NCI-H524 treated with DMSO at 0.1 percent for 48 hours (cell line): ENCODE measurements around the gene FZR1.

Source experiments
- DNase-seq: peaks from one replicate; lab custom pipeline; 2025; lab: John Stamatoyannopoulos, UW

Gene FZR1

DNA sequence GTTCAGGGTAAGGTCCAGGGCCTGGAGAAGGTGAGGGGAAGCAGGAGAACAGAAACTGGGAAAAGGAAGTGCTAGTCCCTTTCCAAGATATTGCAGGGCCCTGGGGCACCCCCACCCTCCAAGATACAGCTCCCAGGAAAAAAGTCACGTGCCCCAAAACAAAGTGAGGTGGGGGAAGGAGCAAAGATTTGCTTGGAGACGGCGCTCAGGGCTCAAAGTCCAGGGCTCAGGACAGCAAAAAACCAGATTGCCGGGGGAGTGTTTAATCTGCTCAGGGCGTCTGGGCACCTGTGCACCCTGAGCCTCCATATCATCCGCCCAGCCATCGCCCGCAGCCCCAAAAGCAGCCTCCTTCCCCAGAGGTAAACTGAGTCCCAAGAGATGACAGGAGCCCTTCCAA, 32.1 kb upstream of the FZR1 start:
- no peak for DNase-seq

DNA sequence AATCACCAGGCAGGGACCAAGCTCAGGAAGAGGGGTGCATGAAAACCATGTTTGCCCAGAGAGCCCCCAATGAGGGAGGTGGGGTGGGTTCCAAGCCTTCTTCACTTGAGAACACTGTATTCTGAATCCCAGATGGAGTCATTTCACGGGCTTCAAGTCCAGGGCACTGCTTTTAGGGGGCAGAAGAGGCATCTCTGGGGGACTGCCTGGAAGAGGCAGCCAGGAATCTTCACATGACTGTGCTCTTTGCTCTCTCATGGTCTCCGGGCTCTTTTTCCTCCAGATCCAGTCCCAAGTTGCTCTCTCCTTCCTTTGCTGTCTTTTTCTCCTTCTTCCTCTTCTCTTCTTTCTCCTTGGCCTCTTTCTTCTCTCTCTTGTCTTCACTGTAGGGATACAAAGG, 31.5 kb upstream of the FZR1 start:
- no peak for DNase-seq

DNA sequence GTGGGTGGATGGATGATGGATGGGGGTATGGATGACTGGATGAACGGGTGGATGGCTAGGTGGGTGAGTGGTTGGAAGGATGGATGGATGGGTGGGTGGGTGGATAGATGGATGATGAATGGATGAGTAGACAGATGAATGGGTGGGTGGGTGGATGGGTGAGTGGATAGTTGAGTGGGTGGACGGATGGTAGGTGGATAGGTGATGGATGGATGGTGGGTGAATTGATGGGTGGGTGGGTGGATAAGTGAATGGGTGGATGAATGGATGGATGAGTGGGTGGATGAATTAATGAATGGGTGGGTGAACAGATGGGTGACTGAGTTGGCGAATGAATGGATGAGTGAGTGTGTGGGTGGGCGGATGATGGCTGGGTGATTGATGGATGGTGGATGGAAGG, 30.7 kb upstream of the FZR1 start:
- no peak for DNase-seq

DNA sequence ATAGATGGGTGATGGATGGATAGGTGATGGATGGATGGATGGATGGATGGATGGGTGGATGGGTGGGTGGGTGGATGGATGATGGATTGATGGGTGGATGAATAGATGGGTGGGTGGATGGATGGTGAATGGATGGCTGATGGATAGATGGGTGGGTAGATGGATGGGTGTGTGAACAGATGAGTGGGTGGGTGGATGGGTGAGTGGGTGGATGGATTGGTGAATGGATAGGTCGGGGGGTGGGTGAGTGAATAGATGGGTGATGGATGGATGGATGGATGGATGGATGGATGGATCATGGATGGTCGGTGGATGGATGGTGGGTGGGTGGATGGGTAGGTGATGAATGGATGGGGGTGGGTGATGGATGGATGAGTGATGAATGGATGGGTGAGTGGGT, 29.3 kb upstream of the FZR1 start:
- DNase-seq: no peak

DNA sequence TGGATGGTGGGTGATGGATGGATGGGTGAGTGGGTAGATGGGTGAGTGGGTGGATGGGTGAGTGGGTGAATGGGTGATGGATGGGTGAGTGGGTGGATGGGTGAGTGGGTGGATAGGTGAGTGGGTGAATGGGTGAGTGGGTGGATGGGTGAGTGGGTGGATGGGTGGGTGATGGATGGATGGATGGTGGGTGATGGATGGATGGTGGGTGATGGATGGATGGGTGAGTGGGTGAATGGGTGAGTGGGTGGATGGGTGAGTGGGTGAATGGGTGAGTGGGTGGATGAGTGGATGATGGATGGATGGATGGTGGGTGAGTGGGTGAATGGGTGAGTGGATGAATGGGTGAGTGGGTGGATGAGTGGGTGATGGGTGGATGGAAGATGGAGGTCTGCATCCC, 28.6 kb upstream of the FZR1 start:
- no peak for DNase-seq

DNA sequence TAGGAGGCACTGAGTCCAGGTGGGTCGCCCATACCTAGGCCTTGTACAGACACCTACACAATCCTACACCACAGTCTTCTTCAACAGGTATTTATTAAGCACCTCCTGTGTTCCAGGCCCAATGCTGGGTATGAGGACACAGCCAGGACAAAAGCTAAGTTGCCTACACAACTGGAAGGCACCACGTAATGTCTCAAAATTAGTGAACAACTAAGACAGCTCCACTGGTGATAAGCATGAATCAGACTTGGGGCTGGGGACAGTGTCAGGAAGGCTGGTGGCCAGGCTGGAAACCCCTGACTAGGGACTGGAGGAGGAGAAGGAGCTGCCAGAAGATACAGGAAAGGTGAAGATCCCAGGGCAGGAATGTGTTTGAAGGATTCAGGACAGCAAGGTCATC, 28.2 kb upstream of the FZR1 start:
- DNase-seq: no peak

DNA sequence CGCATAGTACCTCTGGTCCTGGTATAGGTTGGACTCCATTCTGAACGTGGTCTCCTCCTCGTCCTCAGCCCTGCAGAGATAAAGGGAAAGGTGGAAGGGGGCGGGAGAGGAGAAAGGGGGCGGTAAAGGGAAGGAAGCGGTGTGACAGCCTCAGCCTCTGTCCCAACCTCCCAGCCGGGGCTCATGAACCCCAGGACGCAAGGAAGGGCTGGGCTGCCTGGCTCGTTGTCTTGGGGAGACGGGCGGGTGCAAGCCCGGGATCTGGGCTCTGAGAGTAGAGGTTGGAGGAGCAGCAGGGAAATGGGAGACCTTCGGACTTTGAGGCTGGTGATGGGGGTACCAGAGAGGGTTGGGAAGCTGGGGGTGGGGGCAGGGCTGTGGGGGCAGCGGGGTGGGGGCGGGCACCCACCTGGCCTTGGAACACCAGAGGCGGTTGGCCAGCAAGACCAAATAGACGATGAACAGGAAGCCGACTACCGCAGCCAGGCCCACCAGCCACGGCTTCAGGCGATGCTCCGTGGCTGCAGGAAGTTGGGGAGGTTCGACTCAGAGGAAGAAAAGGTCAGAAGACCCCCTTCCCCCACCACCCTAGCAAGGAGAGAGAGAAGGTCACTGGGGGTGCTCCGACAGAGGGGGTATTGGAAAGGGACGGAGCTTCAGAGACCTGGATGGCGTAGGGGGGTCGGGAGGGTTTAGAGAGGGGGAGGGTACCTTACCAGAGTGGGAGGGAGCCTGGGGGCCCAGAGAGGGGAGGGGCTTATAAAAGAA, 27.5 kb upstream of the FZR1 start:
- no peak for DNase-seq

DNA sequence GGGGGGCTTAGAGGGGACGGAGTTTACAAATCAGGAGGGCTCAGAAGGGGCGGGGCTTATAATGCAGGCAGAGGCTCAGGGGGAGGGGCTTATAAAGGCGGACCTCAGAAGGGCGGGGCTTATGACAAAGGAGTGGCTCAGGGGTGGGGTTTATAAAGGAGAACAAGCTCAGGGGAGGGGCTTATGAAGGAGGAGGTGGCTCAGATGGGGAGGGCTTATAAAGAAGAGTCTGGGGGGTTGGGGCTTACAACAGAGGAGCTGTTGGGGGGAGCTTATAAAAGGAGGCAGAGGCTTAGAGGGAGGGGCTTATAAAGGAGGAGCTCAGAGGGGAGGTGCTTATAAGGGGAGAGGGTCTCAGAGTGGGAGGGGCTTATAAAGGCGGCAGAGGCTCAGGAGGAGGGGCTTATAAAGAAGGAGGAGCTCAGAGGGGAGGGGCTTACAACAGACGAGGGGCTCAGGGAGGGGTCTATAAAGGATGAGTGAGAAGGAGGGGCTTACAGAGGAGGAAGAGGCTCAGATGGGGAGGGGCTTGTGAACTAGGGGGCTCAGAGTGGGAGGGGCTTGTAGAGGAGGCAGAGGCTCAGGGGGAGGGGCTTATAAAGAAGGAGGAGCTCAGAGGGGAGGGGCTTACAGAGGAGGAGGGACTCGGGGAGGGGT, 26.8 kb upstream of the FZR1 start:
- no peak for DNase-seq

DNA sequence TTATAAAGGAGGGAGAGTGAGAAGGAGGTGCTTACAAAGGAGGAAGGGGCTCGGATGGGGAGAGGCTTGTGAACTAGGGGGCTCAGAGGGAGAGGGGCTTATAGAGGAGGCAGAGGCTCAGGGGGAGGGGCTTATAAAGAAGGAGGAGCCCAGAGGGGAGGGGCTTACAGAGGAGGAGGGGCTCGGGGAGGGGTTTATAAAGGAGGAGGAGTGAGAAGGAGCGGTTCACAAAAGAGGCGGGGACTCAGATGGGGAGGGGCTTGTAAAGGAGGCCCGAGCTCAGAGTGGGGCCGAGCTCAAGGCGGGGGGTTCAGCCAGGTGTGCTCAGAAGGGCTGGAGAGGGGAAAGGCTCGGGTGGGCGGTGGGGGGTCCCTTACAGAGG, 26.3 kb upstream of the FZR1 start:
- no peak for DNase-seq

DNA sequence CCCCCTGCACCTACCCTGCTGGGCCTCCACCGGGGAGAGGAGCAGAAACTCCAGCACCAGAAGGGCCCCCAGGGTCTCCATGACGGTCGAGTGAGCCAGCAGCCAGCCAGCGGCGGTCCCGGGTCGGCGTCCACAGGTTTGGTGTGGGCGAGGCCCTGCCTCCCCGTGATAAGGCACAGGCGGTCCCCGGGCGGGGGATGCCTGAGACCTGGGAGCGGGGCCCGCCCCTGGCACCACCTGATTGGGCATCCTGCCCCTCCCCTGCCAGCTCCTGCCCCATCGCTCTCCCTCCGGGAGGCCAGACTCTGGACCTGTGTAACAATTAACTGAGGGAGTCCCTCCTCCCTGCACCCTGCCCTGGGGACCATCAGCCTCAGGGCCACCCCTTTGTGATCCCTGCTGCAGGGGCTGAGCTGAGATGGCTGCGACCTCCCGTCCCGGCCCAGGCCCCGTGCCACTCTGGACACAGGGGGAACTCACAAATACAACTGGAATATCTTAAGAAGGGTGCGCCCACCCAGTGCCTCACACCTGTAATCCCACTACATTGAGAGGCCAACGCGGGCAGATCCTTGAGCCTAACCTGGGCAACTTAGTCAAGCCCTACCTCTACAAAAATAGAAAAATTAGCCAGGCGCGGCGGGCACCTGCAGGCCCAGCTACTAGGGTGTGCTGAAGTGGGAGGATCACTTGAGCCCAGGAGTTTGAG, 25.6 kb upstream of the FZR1 start, which contains the start of gene SMIM24:
TSS of gene SMIM24 (minus strand) at position 143 of the 709 bp plus-strand sequence. CDS start at position 81, 62 bp downstream.
- no peak for DNase-seq

DNA sequence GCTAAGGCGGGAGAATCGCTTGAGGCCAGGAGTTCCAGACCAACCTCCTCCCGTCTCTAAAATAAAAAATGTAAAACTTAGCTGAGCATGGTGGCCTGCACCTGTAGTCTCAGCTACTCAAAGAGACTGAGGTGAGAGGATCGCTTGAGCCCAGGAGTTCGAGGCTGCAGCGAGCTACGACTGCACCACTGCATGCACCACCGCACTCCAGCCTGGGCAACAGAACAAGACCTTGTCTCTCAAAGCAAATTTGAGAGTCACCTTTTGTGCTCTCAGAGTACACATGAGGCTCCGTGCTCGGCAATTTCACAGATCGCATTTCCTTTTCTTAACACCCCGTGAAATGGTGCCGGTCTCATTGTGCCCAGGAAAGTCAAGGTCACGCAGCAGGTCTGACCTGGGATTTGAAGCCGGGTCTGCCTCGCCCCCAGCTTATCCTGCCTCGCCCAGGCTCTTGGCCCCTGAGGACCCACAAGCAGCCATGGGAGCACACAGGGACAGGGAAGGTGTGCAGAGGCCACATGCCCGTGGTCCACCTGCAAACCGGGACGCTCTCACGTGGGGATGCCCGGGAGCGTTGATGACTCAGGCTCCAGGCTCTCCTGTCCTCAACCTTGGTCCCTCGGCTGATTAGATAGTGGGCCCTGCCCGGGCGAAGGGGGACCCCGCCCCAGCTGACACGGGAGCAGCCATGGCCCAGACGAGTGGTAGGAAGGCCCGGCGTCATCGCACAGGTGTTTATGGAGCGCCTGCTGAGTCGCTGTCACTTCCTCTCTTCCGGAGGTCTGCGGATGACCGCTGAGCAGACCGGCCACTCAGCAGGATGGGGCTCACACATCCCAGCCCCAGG, 24.6 kb upstream of the FZR1 start:
- no peak for DNase-seq

DNA sequence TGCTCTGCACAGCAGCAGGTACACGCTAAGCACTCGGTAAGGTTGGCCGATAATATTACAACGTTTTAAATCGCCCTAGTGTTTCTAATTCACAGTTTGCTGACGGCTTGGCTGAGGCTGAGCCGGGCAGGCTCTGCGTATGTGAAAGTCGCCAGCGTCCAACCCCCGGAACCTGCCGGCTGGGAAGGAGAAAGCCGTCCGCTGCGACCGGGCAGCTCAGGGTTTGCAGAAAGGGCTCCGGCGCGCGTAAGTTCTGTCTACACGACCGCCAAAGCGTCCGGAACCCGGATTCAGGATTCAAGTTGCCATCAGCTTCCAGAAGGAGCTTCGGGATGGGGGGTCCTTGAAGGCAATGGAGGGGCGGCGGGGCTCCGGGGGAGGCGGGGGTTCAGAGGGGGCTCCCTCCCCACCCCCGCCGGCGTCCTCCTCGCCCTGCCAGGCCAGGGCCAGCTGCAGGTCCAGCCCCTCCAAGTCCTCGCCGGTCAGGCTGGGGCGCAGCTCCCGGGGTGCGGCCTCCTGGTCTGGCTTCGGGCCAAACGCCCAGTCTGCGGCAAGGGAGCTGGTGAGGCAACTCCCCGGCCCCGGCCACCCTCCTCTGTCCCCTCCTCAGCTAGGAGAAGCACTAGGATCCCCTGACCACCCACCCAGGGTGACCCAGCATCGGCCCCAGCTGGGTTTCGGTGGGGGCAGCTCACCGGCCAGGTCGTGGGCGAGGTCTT, 23.4 kb upstream of the FZR1 start:
- DNase-seq: no peak

DNA sequence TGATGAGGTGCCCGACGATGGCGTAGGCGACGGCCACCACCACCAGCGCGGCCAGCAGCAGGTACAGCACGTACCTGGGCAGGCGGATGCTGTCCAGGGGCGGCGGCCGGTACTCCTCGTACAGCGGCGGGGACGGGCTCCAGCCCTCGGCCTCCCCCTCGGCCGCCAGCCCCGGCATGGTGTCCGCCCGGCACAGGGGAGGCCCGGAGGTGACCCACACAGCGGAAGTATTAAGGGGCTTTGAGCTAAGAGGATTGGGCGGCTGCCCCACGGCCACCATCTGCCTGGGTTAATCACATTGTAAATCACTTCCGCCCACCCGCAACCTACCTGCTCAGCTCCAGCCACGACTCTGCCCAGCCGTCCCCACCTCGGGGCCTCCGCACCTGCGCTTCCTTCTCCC, 22.9 kb upstream of the FZR1 start, which contains the start of gene SMIM44:
TSS of gene SMIM44 (minus strand) at position 216 of the 403 bp plus-strand sequence. CDS start at position 178, 38 bp downstream.
- DNase-seq: no peak

DNA sequence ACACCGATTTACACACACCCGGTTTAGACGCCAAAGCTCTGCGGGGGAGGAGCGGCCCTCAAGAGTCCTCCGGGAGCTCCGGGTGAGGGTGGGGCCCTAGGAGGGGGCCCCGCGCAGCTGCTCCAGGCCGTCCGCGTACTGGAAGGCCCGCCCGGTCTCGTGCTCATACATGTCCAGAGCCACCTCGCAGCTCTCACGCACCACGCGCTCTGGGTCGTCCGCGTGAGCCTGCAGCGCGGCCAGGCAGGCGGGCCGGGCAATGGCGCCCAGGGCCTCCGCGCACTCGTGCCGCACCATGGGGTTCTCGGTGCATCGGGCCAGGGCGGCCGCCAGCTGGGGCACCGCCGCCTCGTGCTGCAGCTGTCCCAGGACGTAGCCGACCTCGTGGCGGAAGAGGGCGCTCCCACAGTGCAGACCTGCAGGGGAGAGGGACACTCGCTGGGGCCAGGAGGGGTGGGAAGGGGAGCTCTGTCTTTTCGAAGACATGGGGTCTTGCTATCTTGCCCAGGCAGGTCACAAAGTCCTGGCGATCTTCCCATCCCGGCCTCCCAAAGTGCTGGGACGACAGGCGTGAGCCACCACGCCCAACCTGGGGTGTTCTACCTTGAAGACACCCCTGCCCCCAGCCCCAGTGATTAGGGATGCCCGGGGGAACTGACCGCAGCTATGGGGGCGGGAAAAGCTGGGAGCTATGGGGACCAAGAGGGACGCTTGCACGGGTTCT, 14.6 kb upstream of the FZR1 start:
- DNase-seq: no peak

DNA sequence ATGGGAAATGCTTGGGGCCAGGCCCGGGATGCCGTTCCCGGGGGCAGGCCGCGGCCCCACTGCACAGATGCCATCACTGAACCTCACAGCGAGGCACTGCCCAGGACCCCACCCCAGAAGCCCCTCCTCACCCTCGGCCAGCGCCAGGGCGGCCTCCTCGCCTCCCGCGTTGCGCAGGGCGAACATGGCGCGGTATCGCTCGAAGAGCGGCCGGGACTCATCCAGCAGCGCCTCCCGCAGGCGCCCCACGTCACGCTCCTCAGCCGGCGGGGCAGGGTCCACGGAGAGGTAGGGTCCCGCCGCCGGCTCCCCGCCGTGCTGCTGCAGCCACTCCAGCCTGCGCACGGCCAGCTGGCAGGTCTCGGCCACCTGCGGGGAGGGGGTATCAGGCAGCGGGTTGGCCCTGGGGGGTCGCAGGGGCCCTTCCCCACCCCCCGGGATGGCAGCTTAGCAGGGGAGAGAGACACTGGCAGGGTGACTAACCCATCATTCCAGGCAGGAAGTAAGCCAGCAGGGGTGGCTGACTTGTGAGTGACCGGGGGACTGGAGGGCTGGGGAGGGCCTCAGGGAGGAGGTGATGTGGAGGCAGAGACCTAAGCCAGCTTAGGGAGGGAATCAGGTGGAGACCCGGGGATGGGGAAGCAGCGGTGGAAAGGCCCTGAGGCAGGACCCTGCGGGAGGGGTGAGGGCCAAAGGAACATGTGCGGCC, 13.8 kb upstream of the FZR1 start:
- DNase-seq: no peak

DNA sequence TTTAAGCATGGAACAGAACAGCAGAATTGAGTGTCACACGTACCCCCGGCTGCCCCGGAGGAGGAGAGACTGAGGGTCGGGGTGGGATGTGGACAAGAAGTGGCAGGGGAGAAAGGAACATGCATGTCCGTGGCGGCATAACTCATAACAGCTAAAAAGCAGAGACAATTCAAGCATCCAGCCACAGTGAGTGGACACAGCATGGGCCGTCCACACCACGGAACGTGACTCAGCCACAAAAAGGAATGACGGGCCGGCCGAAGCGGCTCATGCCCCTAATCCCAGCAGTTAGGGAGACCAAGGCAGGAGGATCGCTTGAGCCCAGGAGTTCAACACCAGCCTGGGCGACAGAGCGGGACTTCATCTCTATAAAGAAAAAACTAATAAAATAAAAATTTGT, 13.2 kb upstream of the FZR1 start:
- no peak for DNase-seq

DNA sequence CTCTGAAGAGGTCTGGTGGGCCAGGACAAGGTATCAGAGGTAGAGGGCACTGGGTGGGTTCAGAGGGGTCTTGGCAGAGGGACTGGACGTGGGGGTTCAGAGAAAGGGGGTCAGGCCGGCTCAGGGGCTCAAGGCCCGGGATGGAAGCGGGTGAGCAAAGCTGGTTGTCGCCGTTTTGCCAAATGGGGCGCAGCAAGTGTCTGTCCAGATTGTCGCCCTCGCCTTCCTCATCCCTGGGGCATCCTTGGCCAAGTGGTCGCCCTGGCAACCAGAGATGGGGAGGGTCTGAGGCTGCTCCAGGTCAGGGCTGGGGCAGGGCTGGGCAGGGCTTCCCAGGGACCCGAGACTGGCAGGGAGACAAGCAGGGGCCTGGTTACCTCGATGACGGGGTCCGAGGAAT, 12.5 kb upstream of the FZR1 start:
- DNase-seq: no peak

DNA sequence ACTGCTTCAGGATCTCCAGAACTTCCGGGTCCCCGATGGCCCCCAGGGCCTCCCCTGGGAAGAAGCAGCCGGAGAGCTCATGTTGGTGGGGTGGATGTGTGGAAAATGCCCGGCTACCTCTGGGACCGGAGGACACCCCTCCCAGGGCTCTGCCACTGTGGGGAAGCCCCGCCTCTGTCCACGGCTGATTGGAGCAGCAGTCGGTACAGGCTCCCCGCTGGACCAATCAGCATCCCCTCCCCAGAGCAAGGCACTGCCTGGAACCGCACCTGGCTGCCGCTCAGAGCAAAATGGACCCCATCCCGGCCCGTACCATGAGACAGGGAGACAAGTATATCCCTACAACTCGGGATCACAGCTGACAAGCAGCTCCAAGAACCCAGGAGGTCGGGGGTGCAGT, 12.1 kb upstream of the FZR1 start:
- no peak for DNase-seq

DNA sequence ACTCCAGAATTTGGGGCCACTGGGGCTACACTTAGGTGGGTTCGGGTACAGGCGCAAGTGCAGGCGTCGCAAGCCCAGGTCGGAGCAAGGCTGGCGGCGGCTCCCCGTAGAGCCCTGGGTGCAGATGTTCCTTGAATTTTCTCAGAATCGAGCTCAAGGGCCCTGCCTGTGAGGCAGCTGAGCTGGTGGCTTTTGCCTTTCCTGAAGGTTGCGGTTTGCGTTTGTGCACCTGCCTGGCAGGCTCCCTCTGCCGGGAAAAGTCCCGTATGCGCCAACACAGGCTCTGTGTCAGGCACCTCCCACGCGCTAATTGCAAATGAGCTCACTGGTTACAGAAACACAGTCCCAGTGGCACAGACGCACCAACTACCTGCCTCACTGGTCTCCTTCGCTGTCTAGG, 11.6 kb upstream of the FZR1 start:
- DNase-seq: no peak
